Calu3 (cell line): Measurements from ENCODE around the gene SLC45A1. TPM values are rescaled to one million over a fixed set of nuclear protein-coding genes. Genes with fewer than 3 reads are reported as not detected.

Experiments used
- BruUV-seq: library from RNA; stranded (reverse); fragments of 400-500 nt; replicated peaks from 2 replicates; lab custom pipeline; 2021; lab: Mats Ljungman, UMichigan
- CTCF ChIA-PET: fragments of 300-600 bp; sonication (Branson Sonifier 250); formaldehyde crosslinking; loops from one replicate; lab custom pipeline; 2022; ENCODE audit warnings: antibody characterized with exemption; lab: Charles Lee
- DNase-seq: peaks from one replicate; pipeline ENCODE4 v3.0.0; 2022
- H3K27ac Mint-ChIP-seq: one replicate; pipeline ENCODE4 v1.8.0; 2022; ENCODE audit warnings: mixed read lengths; ENCODE audit not compliant: unreplicated experiment
- H3K27me3 Mint-ChIP-seq: one replicate; pipeline ENCODE4 v1.8.0; 2022; ENCODE audit warnings: mixed read lengths; ENCODE audit not compliant: unreplicated experiment
- H3K36me3 Mint-ChIP-seq: one replicate; pipeline ENCODE4 v1.8.0; 2022; ENCODE audit warnings: mild to moderate bottlenecking, moderate library complexity, mixed read lengths; ENCODE audit not compliant: insufficient read depth, unreplicated experiment
- H3K4me1 Mint-ChIP-seq: one replicate; pipeline ENCODE4 v1.8.0; 2022; ENCODE audit warnings: mild to moderate bottlenecking, low read depth, mixed read lengths; ENCODE audit not compliant: unreplicated experiment
- H3K4me3 Mint-ChIP-seq: one replicate; pipeline ENCODE4 v1.8.0; 2022; ENCODE audit warnings: mild to moderate bottlenecking, low read depth, moderate library complexity, mixed read lengths; ENCODE audit not compliant: unreplicated experiment
- H3K9me3 Mint-ChIP-seq: one replicate; pipeline ENCODE4 v1.8.0; 2022; ENCODE audit warnings: low read depth, mixed read lengths; ENCODE audit not compliant: unreplicated experiment
- CTCF ChIP-seq: fragments of 200-600 bp; IDR thresholded peaks from one replicate; pipeline ENCODE4 v1.8.0; 2022; ENCODE audit warnings: antibody characterized with exemption; ENCODE audit not compliant: unreplicated experiment
- intact Hi-C: fragments of 100-400 bp; cut with micrococcal nuclease; formaldehyde crosslinking; loops from one replicate; pipeline ENCODE4 v1.10.0; 2022; ENCODE audit not compliant: unreplicated experiment
- total RNA-seq: library from RNA; stranded (reverse); gene quantifications from 2 replicates; pipeline ENCODE4 v1.2.3, GENCODE V29; 2022

SLC45A1 gene
- total RNA-seq, 1 experiment from 2014 or later: 0.73 TPM

DNA sequence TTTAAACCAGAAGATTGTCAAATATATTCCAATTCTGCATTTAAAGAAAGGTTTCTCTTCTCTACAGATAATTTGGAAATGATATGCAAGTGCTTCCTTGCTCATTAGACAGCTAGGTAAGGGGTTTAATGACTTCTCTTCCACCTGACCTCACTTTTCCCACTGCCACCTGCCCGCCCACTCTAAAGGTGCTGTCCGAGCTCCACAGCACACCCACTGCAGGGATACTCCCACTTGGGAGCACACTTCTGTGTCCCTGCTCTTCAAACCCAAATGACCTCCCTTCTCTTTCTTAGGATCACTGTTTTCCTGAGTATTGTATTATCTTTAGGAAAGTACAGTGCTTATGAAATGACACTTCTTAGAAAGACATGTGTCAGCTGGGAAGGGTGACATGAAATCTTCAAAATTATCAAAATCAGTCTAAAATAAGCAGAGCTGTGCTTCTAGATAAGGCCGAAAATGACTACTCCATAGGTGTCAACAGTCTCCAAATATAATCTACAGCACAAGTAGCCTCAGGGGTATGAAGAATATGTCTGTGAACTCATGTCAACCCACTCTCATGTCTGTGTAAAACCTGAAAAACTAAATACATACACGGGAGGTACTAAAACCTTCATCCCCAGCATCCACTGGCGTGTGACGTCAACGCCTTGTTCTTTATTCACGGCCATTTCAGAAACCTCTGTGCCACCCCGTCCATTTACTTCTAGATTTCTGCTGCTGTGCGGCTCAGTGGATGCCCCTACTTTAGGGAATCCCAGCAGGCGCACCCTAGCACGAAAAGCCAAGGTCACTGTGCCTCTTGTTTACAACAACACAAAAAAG is 71.0 kb downstream of the SLC45A1 start:
- TF ChIP-seq CTCF: no peak
- Mint-ChIP-seq H3K4me3 (no peak overlapping the region), H3K27ac (no peak overlapping the region)

GRCh38 chr1:8389958-8390535 is 72.1 kb downstream of the SLC45A1 start:
- H3K27me3 Mint-ChIP-seq: no peaks in the 10 kb centered on the region
- BruUV-seq: no TSS peak
- CTCF ChIA-PET: no interaction called here
- no peak for TF ChIP-seq CTCF
- no peak overlapping the region for H3K4me3 Mint-ChIP-seq
- H3K36me3 Mint-ChIP-seq: no peaks in the 10 kb centered on the region
- H3K4me1 Mint-ChIP-seq: peaks cover 40% of the 10 kb centered on the region
- H3K27ac Mint-ChIP-seq: no peak overlapping the region
- no peaks in the 10 kb centered on the region for H3K9me3 Mint-ChIP-seq
- intact Hi-C loops: no loop called here
- no peak for DNase-seq

More for the DNA sequence above, 71.0 kb downstream of the SLC45A1 start:
- Mint-ChIP-seq H3K36me3 (no peaks in the 10 kb centered on the region), H3K27me3 (no peaks in the 10 kb centered on the region), H3K9me3 (no peaks in the 10 kb centered on the region), H3K4me1 (peaks cover 33% of the 10 kb centered on the region)
- intact Hi-C loops: no loop called here
- CTCF ChIA-PET: interaction anchor here (0.6 kb wide), 1 partner anchor 132 kb away, joined by 4 read pairs; no protein-coding TSS in a partner anchor
- DNase-seq: no peak
- no TSS peak for BruUV-seq

DNA sequence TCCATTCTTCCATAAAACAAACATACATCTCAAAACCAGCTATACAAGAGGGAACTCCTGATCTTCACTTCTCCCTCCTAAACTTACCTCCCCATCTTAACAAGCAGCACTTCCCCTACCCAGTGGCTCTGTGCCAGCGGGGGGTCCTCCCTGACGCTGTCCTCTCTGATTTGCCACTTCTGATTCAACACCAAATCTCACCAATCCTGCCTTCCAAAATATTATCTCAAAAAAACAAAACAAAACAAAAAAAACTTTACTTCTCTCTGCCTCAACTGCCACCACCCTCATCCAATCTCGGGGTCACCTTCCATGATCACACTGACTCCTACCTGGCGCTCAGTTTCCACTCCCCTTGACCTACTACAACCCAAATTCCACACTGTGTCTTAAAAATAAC is 72.8 kb downstream of the SLC45A1 start:
- Mint-ChIP-seq H3K4me1 (peaks cover 40% of the 10 kb centered on the region), H3K36me3 (no peaks in the 10 kb centered on the region), H3K27me3 (no peaks in the 10 kb centered on the region), H3K4me3 (no peak overlapping the region), H3K27ac (no peak overlapping the region), H3K9me3 (no peaks in the 10 kb centered on the region)
- intact Hi-C loops: no loop called here
- no peak for DNase-seq
- no TSS peak for BruUV-seq
- CTCF ChIA-PET: no interaction called here
- TF ChIP-seq CTCF: no peak

- Mint-ChIP-seq H3K4me1 (peaks cover 40% of the 10 kb centered on the region), H3K27ac (no peak overlapping the region), H3K4me3 (no peak overlapping the region), H3K27me3 (no peaks in the 10 kb centered on the region), H3K36me3 (no peaks in the 10 kb centered on the region), H3K9me3 (no peaks in the 10 kb centered on the region)
- DNase-seq: no peak
- no TSS peak for BruUV-seq
- CTCF ChIA-PET: no interaction called here
- intact Hi-C loops: no loop called here
- no peak for TF ChIP-seq CTCF
Observed at GRCh38 chr1:8392522-8392921, 74.6 kb downstream of the SLC45A1 start.
